IPS-15b (cell line): ENCODE data around the gene ECPAS.
"Not testable (repeated sequence)": the region's sequence is repeated elsewhere in the genome, so short reads cannot be mapped to it uniquely, and the experiment has no call there.

Experiments
- H3K27me3 ChIP-seq: one replicate; pipeline ENCODE4 v1.6.1; 2013; ENCODE audit warnings: low read length; ENCODE audit not compliant: control insufficient read depth, insufficient read depth
- H3K36me3 ChIP-seq: one replicate; pipeline ENCODE4 v1.6.1; 2013; ENCODE audit warnings: low read length; ENCODE audit not compliant: control insufficient read depth, insufficient read depth
- H3K4me1 ChIP-seq: one replicate; pipeline ENCODE4 v1.6.1; 2013; ENCODE audit warnings: mild to moderate bottlenecking, low read length; ENCODE audit not compliant: control insufficient read depth, insufficient read depth
- H3K4me3 ChIP-seq: one replicate; pipeline ENCODE4 v1.5.1; 2013; ENCODE audit warnings: low read depth, low read length
- H3K9ac ChIP-seq: one replicate; pipeline ENCODE4 v1.6.1; 2013; ENCODE audit warnings: low read depth, mild to moderate bottlenecking, low read length
- H3K9me3 ChIP-seq: one replicate; pipeline ENCODE4 v1.6.1; 2013; ENCODE audit warnings: mild to moderate bottlenecking, low read length; ENCODE audit not compliant: control insufficient read depth, insufficient read depth

ECPAS gene, protein sequence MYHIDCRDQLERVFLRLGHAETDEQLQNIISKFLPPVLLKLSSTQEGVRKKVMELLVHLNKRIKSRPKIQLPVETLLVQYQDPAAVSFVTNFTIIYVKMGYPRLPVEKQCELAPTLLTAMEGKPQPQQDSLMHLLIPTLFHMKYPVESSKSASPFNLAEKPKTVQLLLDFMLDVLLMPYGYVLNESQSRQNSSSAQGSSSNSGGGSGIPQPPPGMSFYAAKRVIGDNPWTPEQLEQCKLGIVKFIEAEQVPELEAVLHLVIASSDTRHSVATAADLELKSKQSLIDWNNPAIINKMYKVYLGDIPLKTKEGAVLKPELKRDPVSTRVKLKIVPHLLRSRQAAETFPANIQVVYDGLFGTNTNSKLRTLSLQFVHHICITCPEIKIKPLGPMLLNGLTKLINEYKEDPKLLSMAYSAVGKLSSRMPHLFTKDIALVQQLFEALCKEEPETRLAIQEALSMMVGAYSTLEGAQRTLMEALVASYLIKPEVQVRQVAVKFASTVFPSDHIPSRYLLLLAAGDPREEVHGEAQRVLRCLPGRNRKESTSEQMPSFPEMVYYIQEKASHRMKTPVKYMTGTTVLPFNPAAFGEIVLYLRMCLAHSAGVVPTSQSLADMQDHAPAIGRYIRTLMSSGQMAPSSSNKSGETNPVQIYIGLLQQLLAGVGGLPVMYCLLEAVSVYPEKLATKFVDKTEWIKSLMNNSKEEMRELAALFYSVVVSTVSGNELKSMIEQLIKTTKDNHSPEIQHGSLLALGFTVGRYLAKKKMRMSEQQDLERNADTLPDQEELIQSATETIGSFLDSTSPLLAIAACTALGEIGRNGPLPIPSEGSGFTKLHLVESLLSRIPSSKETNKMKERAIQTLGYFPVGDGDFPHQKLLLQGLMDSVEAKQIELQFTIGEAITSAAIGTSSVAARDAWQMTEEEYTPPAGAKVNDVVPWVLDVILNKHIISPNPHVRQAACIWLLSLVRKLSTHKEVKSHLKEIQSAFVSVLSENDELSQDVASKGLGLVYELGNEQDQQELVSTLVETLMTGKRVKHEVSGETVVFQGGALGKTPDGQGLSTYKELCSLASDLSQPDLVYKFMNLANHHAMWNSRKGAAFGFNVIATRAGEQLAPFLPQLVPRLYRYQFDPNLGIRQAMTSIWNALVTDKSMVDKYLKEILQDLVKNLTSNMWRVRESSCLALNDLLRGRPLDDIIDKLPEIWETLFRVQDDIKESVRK (N-terminal part only)

DNA sequence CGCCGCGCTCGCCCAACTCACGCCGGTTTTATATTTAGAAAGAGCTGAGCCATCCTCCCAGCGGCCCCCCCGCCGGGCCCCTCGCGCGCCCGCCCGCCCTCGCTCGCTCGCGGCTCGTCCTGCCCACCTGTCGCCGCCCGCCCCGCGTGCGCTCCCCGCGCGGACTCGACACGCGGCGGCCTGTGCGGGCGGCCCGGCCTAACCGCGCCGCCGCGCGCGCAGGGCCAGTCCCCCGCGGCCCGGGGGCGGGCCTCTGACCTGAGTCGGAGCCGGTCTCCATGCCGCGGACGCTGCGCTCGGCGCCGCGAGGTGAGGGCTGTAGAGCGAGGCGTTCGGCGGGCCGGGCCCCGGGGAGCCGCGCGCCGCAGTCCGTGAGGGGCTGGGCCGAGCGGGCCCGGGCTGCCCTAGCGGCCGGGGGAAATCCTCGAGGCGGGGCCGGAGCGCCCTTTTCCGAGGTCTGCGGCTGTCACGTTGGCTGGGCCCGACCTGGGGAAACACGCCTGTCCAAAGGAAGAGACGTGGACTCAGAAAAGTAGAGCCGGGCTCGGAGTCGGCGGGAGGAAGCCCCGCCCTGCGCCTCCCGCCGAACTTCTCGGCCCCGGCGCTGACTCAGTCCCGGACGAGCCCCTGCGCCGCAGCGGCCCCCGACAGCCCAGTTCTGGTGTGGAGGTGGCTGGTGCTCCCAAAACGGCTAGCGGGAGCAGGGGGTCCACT lies at the start of gene ECPAS:
TSS of gene ECPAS (minus strand) at position 526 of the 714 bp plus-strand sequence. CDS start 11,465 bp downstream, outside the sequence.
- peak within 1 kb of the TSS; percentile 80 for H3K4me3 ChIP-seq
- peaks cover 3% of the 10 kb centered on the region for H3K4me1 ChIP-seq
- H3K9ac ChIP-seq = peak within 1 kb of the TSS; percentile 82
- no peaks in the 10 kb centered on the region for H3K36me3 ChIP-seq
- no peaks in the 10 kb centered on the region for H3K9me3 ChIP-seq
- no peaks in the 10 kb centered on the region for H3K27me3 ChIP-seq

DNA sequence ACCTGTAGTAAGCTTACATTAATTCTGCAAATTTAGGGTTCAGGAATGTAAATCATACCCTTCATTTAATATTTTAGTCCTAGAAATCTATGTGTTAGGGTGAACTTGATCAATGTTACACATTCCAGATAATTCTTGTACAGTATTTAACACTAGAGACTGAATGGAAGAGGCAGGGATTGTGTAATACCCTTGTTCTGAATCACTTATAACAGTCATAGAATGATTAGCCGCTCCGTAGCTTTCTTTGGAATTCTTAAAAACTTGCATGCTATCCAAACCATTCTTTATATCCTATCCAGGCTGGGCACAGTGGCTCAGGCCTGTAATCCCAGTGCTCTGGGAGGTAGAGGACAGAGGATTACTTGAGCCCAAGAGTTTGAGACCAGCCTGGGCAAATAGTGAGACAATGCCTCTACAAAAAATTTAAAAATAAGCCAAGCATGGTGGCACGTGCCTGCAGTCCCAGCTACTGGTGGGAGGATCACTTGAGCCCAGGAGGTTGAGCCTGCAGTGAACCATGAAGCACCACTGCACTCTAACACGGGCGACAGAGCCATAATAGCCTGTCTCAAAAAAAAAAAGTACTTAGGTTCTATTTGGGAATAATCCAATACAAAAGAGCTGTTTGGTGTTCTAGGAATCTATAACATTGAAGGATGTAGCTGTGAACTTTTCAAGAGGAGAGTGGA lies 49.1 kb upstream of the ECPAS start:
- Histone ChIP-seq H3K9ac (no peak overlapping the region), H3K4me3 (no peak overlapping the region), H3K27me3 (no peaks in the 10 kb centered on the region), H3K4me1 (peaks cover 11% of the 10 kb centered on the region), H3K9me3 (peaks cover 13% of the 10 kb centered on the region), H3K36me3 (peaks cover 47% of the 10 kb centered on the region)

DNA sequence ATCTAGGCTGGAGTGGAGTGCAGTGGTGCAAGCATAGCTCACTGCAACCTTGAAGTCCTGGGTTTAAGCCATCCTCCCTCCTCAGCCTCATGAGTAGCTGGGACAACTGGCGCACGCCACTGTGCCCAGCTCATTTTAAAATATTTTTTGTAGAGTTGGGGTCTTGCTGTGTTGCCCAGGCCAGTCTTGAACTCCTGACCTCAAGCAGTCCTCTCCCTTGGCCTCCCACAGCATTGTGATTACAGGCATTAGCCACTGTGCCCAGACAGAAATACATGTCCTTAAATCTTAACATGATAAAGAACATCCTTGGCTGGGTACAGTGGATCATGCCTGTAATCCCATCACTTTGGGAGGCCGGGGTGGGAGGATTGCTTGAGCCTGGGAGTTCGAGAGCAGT lies 47.5 kb upstream of the ECPAS start:
- Histone ChIP-seq H3K9ac (no peak overlapping the region), H3K9me3 (no peaks in the 10 kb centered on the region), H3K4me3 (no peak overlapping the region), H3K27me3 (no peaks in the 10 kb centered on the region), H3K4me1 (peaks cover 22% of the 10 kb centered on the region), H3K36me3 (peaks cover 38% of the 10 kb centered on the region)

DNA sequence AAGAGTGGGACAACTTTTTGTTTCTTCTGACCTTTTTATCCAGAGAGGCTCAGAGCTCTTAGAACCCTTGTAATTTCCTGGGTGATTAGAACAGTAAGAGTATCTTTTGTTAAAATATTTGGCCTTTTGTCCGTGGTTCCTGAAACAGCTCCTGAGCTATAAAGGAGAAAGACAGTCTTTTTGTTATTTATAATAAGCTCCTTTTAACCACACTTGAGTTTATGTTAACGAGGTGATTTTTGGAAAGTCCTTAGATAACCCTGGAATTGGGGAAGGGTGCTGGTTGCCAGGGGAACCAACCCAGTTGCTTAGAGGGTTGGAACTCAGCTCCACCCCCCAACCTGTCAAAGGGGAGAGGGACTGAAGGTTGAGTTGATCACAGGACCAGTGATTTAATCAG lies 45.6 kb upstream of the ECPAS start:
- H3K4me3 ChIP-seq = peak overlapping the region; percentile 50
- H3K9me3 ChIP-seq = no peaks in the 10 kb centered on the region
- peaks cover 28% of the 10 kb centered on the region for H3K4me1 ChIP-seq
- H3K9ac ChIP-seq = no peak overlapping the region
- H3K27me3 ChIP-seq = no peaks in the 10 kb centered on the region
- peaks cover 28% of the 10 kb centered on the region for H3K36me3 ChIP-seq

DNA sequence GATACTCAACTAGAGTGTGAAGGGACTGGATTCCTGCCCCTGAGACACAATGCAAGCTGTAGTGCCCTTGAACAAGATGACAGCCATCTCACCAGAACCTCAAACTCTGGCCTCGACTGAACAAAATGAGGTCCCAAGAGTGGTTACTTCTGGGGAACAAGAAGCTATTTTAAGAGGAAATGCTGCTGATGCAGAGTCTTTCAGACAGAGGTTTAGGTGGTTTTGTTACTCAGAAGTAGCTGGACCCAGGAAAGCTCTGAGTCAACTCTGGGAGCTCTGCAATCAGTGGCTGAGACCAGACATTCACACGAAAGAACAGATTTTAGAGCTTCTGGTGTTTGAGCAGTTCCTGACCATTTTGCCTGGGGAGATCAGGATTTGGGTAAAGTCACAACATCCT lies 43.2 kb upstream of the ECPAS start:
- H3K4me3 ChIP-seq = no peak overlapping the region
- H3K9ac ChIP-seq = peak overlapping the region; percentile 28
- peaks cover 14% of the 10 kb centered on the region for H3K36me3 ChIP-seq
- H3K9me3 ChIP-seq = no peaks in the 10 kb centered on the region
- no peaks in the 10 kb centered on the region for H3K27me3 ChIP-seq
- H3K4me1 ChIP-seq = peaks cover 34% of the 10 kb centered on the region

DNA sequence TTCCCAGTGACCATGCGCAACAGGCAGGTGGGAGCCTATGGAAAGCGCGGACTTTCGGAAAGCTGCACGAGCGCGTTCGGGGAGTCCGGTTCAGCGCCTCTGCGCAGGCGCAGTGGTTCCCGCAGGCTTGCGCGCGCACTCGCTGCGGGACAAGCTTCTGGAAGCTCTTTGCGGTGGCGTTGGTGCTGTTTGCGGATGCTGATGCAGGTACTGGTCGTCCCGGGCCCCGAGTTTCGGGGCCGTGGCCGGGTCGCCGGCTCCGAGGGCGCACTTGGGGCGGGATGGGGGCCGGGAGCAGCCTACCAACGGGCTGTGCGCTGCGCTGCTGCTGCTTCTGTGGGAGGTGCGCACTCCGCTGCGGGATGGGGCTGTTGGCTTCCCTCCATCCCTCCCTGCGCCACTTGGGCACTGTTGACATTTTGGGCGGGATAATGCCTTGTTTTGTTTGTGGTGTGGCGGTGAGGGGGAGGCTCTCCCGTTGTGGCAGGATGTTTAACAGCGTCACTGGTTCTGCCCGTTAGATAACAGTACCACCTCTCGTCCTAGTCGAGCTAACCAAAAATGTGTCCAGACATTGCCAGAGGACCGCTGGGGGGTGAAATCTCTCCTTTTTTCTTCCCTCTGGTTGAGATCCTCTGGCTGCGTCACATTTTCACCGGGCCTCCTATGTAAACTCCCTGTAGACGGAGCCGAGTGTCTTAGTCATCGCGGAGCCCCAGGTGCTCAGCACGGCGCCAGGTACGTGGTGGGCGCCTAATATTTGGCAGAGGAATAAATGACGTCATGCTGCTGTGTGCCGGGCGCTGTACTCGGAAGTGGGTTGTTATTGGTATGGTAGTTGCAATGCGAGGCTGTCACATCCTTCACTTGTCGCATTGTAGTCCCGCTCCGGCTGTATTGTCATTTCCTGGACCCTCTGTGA lies 41.1 kb upstream of the ECPAS start, which contains the start of gene ZNF483:
TSS of gene ZNF483 (plus strand) at position 124 of the 922 bp plus-strand sequence. CDS start 2,217 bp downstream, outside the sequence.
- no peaks in the 10 kb centered on the region for H3K9me3 ChIP-seq
- H3K4me1 ChIP-seq = peaks cover 32% of the 10 kb centered on the region
- H3K9ac ChIP-seq = peak within 1 kb of the TSS; percentile 81
- H3K4me3 ChIP-seq = peak within 1 kb of the TSS; percentile 81
- no peaks in the 10 kb centered on the region for H3K27me3 ChIP-seq
- peaks cover 3% of the 10 kb centered on the region for H3K36me3 ChIP-seq

DNA sequence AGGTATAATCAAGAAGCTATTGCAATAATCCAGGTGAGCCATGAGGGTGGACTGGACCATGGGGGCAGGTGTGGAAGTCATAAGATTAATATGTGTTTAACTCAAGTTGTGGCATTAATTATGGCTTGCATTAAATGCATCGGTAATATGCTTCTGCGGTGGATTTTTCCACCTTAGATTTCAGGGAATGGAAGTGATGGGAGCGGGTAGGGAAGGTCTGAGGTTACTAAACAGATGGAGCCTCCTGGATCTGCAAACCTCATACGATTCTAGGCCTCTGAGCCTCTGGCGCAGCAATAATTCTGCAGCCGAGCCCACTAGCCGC lies 40.5 kb upstream of the ECPAS start:
- no peak overlapping the region for H3K9ac ChIP-seq
- peak overlapping the region; percentile 81 for H3K4me3 ChIP-seq
- peaks cover 28% of the 10 kb centered on the region for H3K4me1 ChIP-seq
- no peaks in the 10 kb centered on the region for H3K9me3 ChIP-seq
- no peaks in the 10 kb centered on the region for H3K27me3 ChIP-seq
- peaks cover 3% of the 10 kb centered on the region for H3K36me3 ChIP-seq

DNA sequence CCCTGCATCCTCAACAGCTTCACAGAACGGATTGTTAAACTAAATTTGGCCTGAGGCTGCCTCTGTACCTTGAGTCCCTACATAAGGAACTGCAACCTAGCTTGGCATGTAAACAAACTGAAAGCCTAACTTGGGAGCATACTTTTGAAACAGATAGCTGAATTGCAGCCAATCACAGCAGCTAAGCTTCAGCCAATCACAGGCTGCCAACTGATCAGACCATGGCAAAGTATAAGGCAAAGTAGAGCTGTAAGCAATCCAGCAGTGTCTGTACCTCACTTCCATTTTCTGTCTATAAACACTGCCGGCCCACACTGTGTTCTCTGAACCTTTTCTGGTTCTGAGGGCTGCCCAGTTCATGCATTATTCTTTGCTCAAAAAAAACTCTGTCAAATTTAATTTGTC lies 31.9 kb upstream of the ECPAS start:
- no peaks in the 10 kb centered on the region for H3K4me1 ChIP-seq
- H3K36me3 ChIP-seq = no peaks in the 10 kb centered on the region
- H3K4me3 ChIP-seq = no peak overlapping the region
- H3K9ac ChIP-seq = peak overlapping the region; percentile 47
- H3K27me3 ChIP-seq = no peaks in the 10 kb centered on the region
- no peaks in the 10 kb centered on the region for H3K9me3 ChIP-seq

DNA sequence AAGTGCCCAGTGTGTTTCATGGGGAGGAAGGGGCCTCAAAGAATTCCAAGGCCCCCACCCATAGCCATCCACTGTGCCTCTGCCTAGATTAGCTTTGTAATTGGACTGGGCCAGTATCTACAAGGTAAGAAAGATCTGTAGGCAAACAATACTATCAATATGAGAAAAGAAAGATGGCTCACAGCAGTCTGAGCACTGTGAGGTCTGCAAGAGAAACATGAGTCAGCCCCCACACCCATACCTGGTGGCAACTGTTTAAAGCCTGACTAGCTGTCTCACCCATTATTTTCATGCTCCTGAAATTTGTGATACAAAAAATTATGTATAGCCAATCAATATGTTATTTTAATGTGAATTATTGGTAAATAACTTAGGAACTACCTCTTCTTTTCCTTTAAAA lies 30.8 kb upstream of the ECPAS start:
- H3K4me3 ChIP-seq = no peak overlapping the region
- H3K9me3 ChIP-seq = peaks cover 4% of the 10 kb centered on the region
- no peaks in the 10 kb centered on the region for H3K4me1 ChIP-seq
- no peak overlapping the region for H3K9ac ChIP-seq
- H3K27me3 ChIP-seq = no peaks in the 10 kb centered on the region
- H3K36me3 ChIP-seq = no peaks in the 10 kb centered on the region

DNA sequence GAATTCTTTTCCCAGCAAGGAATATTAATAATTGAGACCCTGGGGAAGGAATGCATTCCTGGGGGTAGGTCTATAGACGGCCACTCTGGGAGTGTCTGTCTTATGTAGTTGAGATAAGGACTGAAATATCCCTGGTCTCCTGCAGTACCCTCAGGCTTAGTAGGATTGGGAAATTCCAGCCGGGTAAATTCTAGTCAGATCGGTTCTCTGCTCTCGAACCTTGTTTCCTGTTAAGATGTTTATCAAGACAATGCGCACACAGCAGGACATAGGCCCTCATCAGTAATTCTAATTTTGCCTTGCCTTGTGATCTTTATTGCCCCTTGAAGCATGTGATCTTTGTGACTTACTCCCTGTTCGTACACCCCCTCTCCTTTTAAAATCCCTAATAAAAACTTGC lies 27.4 kb upstream of the ECPAS start:
- H3K4me3 ChIP-seq, H3K9ac ChIP-seq, H3K27me3 ChIP-seq, H3K9me3 ChIP-seq, H3K36me3 ChIP-seq, H3K4me1 ChIP-seq: not testable (repeated sequence)
